ENCODE measurements around the gene GRHPR. TPM values are rescaled to one million over a fixed set of nuclear protein-coding genes. Genes with fewer than 3 reads are reported as not detected.
A peak's percentile ranks its signal among the peaks of the same experiment; 100 is the strongest.

Gene GRHPR
- total RNA-seq, 6 experiments from 2014 or later: 159 to 424 (median 359) TPM

GRCh38 chr9:37453827-37454226, 31.3 kb downstream of the GRHPR start:
- peak; percentile 63 to 80 (median 74) for ATAC-seq
- no peaks in the 10 kb centered on the region for H3K9me3 ChIP-seq
- intact Hi-C loops (cut with DNase I): no loop called here
- H3K27me3 ChIP-seq: no peaks in the 10 kb centered on the region
- TF ChIP-seq POLR2A (IDR thresholded peaks at IDR 0.05): no peak
- no peak for DNase-seq
- 33% methylated on average over 1 of the region's 1 CpG for WGBS (ENCODE audit: insufficient coverage, low coverage, low lambda C conversion rate, missing lambda C conversion rate)
- H3K27ac ChIP-seq: peak overlapping the region in 1 of 3 donors; percentile 48
- no peaks in the 10 kb centered on the region for H3K36me3 ChIP-seq
- no peak overlapping the region for H3K4me3 ChIP-seq
- H3K4me1 ChIP-seq: peaks cover 0 to 27% (median 13%) of the 10 kb centered on the region in 4 donors

GRCh38 chr9:37454238-37454637, 31.7 kb downstream of the GRHPR start:
- H3K4me1 ChIP-seq: peaks cover 0 to 27% (median 13%) of the 10 kb centered on the region in 4 donors
- intact Hi-C loops (cut with DNase I): no loop called here
- no peaks in the 10 kb centered on the region for H3K36me3 ChIP-seq
- no peaks in the 10 kb centered on the region for H3K9me3 ChIP-seq
- H3K4me3 ChIP-seq: no peak overlapping the region
- TF ChIP-seq POLR2A (IDR thresholded peaks at IDR 0.05): no peak
- TF ChIP-seq CTCF (IDR thresholded peaks at IDR 0.05): no peak
- H3K27ac ChIP-seq: peak overlapping the region in 1 of 3 donors; percentile 48
- peak; percentile 68 to 80 (median 76) for ATAC-seq
- no peaks in the 10 kb centered on the region for H3K27me3 ChIP-seq
- no peak for DNase-seq

- peaks cover 0 to 29% (median 13%) of the 10 kb centered on the region in 4 donors for H3K4me1 ChIP-seq
- no peaks in the 10 kb centered on the region for H3K9me3 ChIP-seq
- H3K27me3 ChIP-seq: no peaks in the 10 kb centered on the region
- H3K27ac ChIP-seq: no peak overlapping the region
- no peak overlapping the region for H3K4me3 ChIP-seq
- intact Hi-C loops (cut with DNase I): no loop called here
- no peak for DNase-seq
- H3K36me3 ChIP-seq: no peaks in the 10 kb centered on the region
- WGBS (ENCODE audit: insufficient coverage, low coverage, low lambda C conversion rate, missing lambda C conversion rate): 69% methylated on average over 6 of the region's 7 CpGs
- TF ChIP-seq POLR2A (IDR thresholded peaks at IDR 0.05) (no peak), CTCF (IDR thresholded peaks at IDR 0.05) (no peak)
- ATAC-seq: no peak
These were observed 33.6 kb downstream of the GRHPR start for GRCh38 chr9:37455884-37456647.

- H3K36me3 ChIP-seq: no peaks in the 10 kb centered on the region
- 87% methylated on average over 1 of the region's 1 CpG for WGBS (ENCODE audit: insufficient coverage, low coverage, low lambda C conversion rate, missing lambda C conversion rate)
- intact Hi-C loops (cut with DNase I): no loop called here
- DNase-seq: no peak
- H3K27ac ChIP-seq: no peak overlapping the region
- ATAC-seq: no peak
- H3K4me3 ChIP-seq: no peak overlapping the region
- no peak for TF ChIP-seq CTCF (IDR thresholded peaks at IDR 0.05)
- no peak for TF ChIP-seq POLR2A (IDR thresholded peaks at IDR 0.05)
- H3K9me3 ChIP-seq: no peaks in the 10 kb centered on the region
- no peaks in the 10 kb centered on the region for H3K27me3 ChIP-seq
- H3K4me1 ChIP-seq: peaks cover 0 to 31% (median 15%) of the 10 kb centered on the region in 4 donors
These were observed 34.3 kb downstream of the GRHPR start for GRCh38 chr9:37456817-37457216.

- intact Hi-C loops (cut with DNase I): no loop called here
These were observed 41.5 kb downstream of the GRHPR start for GRCh38 chr9:37464006-37464405.

More at GRCh38 chr9:37464006-37464405, 41.5 kb downstream of the GRHPR start:
- peaks cover 0 to 24% (median 3%) of the 10 kb centered on the region in 4 donors for H3K4me1 ChIP-seq
- H3K36me3 ChIP-seq: no peaks in the 10 kb centered on the region
- peak overlapping the region; percentile 82 to 98 (median 91) for H3K4me3 ChIP-seq
- ATAC-seq (no peak), DNase-seq (no peak)
- 13% methylated on average over 3 of the region's 3 CpGs for WGBS (ENCODE audit: insufficient coverage, low coverage, low lambda C conversion rate, missing lambda C conversion rate)
- TF ChIP-seq CTCF (IDR thresholded peaks at IDR 0.05) (no peak), POLR2A (IDR thresholded peaks at IDR 0.05) (no peak)
- H3K27ac ChIP-seq: peak overlapping the region in 2 of 3 donors; percentile 88 to 95
- no peaks in the 10 kb centered on the region for H3K27me3 ChIP-seq
- H3K9me3 ChIP-seq: no peaks in the 10 kb centered on the region

Measured in right lobe of liver (tissue), 6 donors.